Spinal cord (tissue), 10 donors: ENCODE measurements around the gene ST6GALNAC3. TPM values are rescaled to one million over a fixed set of nuclear protein-coding genes. Genes with fewer than 3 reads are reported as not detected.

Source experiments
- DNase-seq, 6 donors: peaks; one replicate each; pipeline versions ENCODE4 v3.0.0 to v3.0.0-alpha.2; 2013 to 2015; ENCODE audit warnings: low spot score in 6 of 6, low read depth in 4 of 6
- H3K27ac ChIP-seq: one replicate; pipeline ENCODE4 v1.5.1; 2013; ENCODE audit warnings: low read depth, low read length, control low read depth
- H3K27me3 ChIP-seq: one replicate; pipeline ENCODE4 v1.6.1; 2013; ENCODE audit warnings: low read length; ENCODE audit not compliant: control insufficient read depth, insufficient read depth
- H3K36me3 ChIP-seq: one replicate; pipeline ENCODE4 v1.6.1; 2013; ENCODE audit warnings: low read length; ENCODE audit not compliant: control insufficient read depth, insufficient read depth
- H3K4me1 ChIP-seq: one replicate; pipeline ENCODE4 v1.6.1; 2013; ENCODE audit warnings: low read length; ENCODE audit not compliant: control insufficient read depth, insufficient read depth
- H3K4me3 ChIP-seq: one replicate; pipeline ENCODE4 v1.5.1; 2013; ENCODE audit warnings: low read depth, low read length, control low read depth
- H3K9me3 ChIP-seq: one replicate; pipeline ENCODE4 v1.6.1; 2013; ENCODE audit warnings: low read length; ENCODE audit not compliant: control insufficient read depth, insufficient read depth
- WGBS: methylation state at CpG from one replicate; pipeline ENCODE4 v1.1.5; 2013; ENCODE audit warnings: missing lambda C conversion rate; ENCODE audit not compliant: insufficient coverage; 5-methylcytosine and 5-hydroxymethylcytosine counted together
- polyA plus RNA-seq, 2 donors: library from polyadenylated mRNA; unstranded; fragments of 120-200 nt; gene quantifications; one replicate each; pipeline ENCODE4 v1.2.1, GENCODE V29; 2013; ENCODE audit not compliant: insufficient read length in 2 of 2
- total RNA-seq, 2 donors: library from RNA; depleted of rRNA in 1 of 2; stranded (reverse); fragments of 120-200 nt in 1 of 2; fragments of >200 nt in 1 of 2; gene quantifications; one replicate each; pipeline versions ENCODE4 v1.2.3 to v1.2.4, GENCODE V29; 2013 to 2014
- donor health status: healthy.

ST6GALNAC3 gene
- total and polyA plus RNA-seq, 4 donors = 17.2 to 64.0 (median 26.0) TPM

- Histone ChIP-seq H3K9me3 (no peaks in the 10 kb centered on the region), H3K27me3 (no peaks in the 10 kb centered on the region), H3K4me3 (no peak overlapping the region), H3K4me1 (no peaks in the 10 kb centered on the region), H3K27ac (no peak overlapping the region), H3K36me3 (no peaks in the 10 kb centered on the region)
- no CpG with 5 or more reads among the region's 1 CpG for WGBS
- no peak for DNase-seq
Measured at GRCh38 chr1:76473591-76473990, 399.0 kb downstream of the ST6GALNAC3 start.

- WGBS = 100% methylated on average over 2 of the region's 4 CpGs
- Histone ChIP-seq H3K4me1 (no peaks in the 10 kb centered on the region), H3K36me3 (no peaks in the 10 kb centered on the region), H3K27ac (no peak overlapping the region), H3K4me3 (no peak overlapping the region), H3K9me3 (no peaks in the 10 kb centered on the region), H3K27me3 (no peaks in the 10 kb centered on the region)
- DNase-seq = no peak
Measured at GRCh38 chr1:76474922-76475321, 400.4 kb downstream of the ST6GALNAC3 start.

GRCh38 chr1:76477156-76477555 is 402.6 kb downstream of the ST6GALNAC3 start:
- H3K4me3 ChIP-seq = no peak overlapping the region
- no peaks in the 10 kb centered on the region for H3K9me3 ChIP-seq
- H3K27ac ChIP-seq = no peak overlapping the region
- H3K36me3 ChIP-seq = no peaks in the 10 kb centered on the region
- DNase-seq = no peak
- no peaks in the 10 kb centered on the region for H3K4me1 ChIP-seq
- no peaks in the 10 kb centered on the region for H3K27me3 ChIP-seq

- Histone ChIP-seq H3K36me3 (no peaks in the 10 kb centered on the region), H3K27me3 (no peaks in the 10 kb centered on the region), H3K4me1 (no peaks in the 10 kb centered on the region), H3K9me3 (no peaks in the 10 kb centered on the region), H3K27ac (no peak overlapping the region), H3K4me3 (no peak overlapping the region)
- no peak for DNase-seq
Measured at GRCh38 chr1:76480827-76481226, 406.3 kb downstream of the ST6GALNAC3 start.

- DNase-seq = no peak
- Histone ChIP-seq H3K4me3 (no peak overlapping the region), H3K27me3 (no peaks in the 10 kb centered on the region), H3K4me1 (no peaks in the 10 kb centered on the region), H3K36me3 (no peaks in the 10 kb centered on the region), H3K9me3 (no peaks in the 10 kb centered on the region), H3K27ac (no peak overlapping the region)
- WGBS = 89% methylated on average over 1 of the region's 1 CpG
Measured at GRCh38 chr1:76481672-76482071, 407.1 kb downstream of the ST6GALNAC3 start.

GRCh38 chr1:76482272-76482671 is 407.7 kb downstream of the ST6GALNAC3 start:
- no peak for DNase-seq

GRCh38 chr1:76491737-76492136 is 417.2 kb downstream of the ST6GALNAC3 start:
- Histone ChIP-seq H3K4me3 (no peak overlapping the region), H3K36me3 (no peaks in the 10 kb centered on the region), H3K4me1 (no peaks in the 10 kb centered on the region), H3K27ac (no peak overlapping the region), H3K9me3 (no peaks in the 10 kb centered on the region), H3K27me3 (no peaks in the 10 kb centered on the region)
- DNase-seq = no peak
- no CpG with 5 or more reads among the region's 2 CpGs for WGBS

More at GRCh38 chr1:76482272-76482671, 407.7 kb downstream of the ST6GALNAC3 start:
- WGBS = no CpG with 5 or more reads among the region's 2 CpGs
- no peak overlapping the region for H3K27ac ChIP-seq
- no peaks in the 10 kb centered on the region for H3K27me3 ChIP-seq
- no peaks in the 10 kb centered on the region for H3K36me3 ChIP-seq
- H3K9me3 ChIP-seq = no peaks in the 10 kb centered on the region
- H3K4me3 ChIP-seq = no peak overlapping the region
- no peaks in the 10 kb centered on the region for H3K4me1 ChIP-seq

GRCh38 chr1:76492752-76493430 is 418.3 kb downstream of the ST6GALNAC3 start:
- Histone ChIP-seq H3K27ac (no peak overlapping the region), H3K4me1 (no peaks in the 10 kb centered on the region), H3K9me3 (no peaks in the 10 kb centered on the region), H3K27me3 (no peaks in the 10 kb centered on the region), H3K36me3 (no peaks in the 10 kb centered on the region), H3K4me3 (no peak overlapping the region)
- no peak for DNase-seq

GRCh38 chr1:76494807-76495206 is 420.3 kb downstream of the ST6GALNAC3 start:
- Histone ChIP-seq H3K36me3 (no peaks in the 10 kb centered on the region), H3K9me3 (no peaks in the 10 kb centered on the region), H3K4me3 (no peak overlapping the region), H3K27me3 (no peaks in the 10 kb centered on the region), H3K27ac (no peak overlapping the region), H3K4me1 (no peaks in the 10 kb centered on the region)
- DNase-seq = no peak

- Histone ChIP-seq H3K27me3 (no peaks in the 10 kb centered on the region), H3K9me3 (no peaks in the 10 kb centered on the region), H3K4me3 (no peak overlapping the region), H3K4me1 (no peaks in the 10 kb centered on the region), H3K36me3 (no peaks in the 10 kb centered on the region), H3K27ac (no peak overlapping the region)
- DNase-seq = peak in 2 of 6 donors; percentile 55 to 66
- 14% methylated on average over 1 of the region's 3 CpGs for WGBS
Measured at GRCh38 chr1:76496871-76497270, 422.3 kb downstream of the ST6GALNAC3 start.
